ENCODE measurements around the gene PTRHD1.
A peak's percentile ranks its signal among the peaks of the same experiment; 100 is the strongest.

The PTRHD1 gene

DNA sequence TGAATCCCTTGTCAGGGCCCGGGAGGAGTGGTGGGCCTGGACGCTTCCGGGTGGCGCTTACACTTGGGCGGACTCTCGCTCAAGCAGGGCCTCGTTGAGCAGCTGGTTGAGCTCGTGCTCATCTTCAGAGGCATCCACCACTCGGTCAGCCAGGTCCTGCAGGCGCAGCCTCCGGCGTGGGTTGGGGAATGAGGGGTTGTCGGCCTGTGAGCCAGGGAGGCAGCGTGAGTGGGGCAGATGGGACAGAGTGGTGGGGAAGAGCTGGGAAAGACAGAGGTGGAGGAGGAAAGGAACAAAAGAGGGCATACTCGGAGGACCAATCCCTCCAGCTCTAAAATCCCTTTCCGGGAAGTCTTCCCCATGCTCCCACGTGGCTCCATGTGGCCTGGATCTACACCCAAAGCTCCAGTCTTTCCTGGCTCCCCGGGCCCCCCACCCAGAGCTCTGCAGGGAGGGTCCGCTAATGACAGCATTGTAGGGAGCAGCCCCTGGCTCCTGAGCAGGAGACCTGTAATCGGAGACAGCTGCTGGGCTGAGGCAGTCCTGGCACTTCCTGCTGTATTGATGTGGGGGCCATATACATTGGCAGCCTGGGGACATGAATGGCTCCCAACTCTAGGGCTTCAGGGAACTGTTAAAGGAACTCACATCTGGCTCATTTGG lies 41.7 kb upstream of the PTRHD1 start:
- no peak for ATAC-seq (replicated peaks; ENCODE audit: extremely low read depth, poor library complexity, severe bottlenecking)
- Mint-ChIP-seq H3K36me3 (ENCODE audit: insufficient read depth) (peaks cover 6% of the 10 kb centered on the region), H3K4me3 (no peak overlapping the region), H3K4me1 (no peaks in the 10 kb centered on the region), H3K27ac (ENCODE audit: low read depth) (no peak overlapping the region), H3K9me3 (no peaks in the 10 kb centered on the region), H3K27me3 (no peaks in the 10 kb centered on the region)
- no peak for DNase-seq (ENCODE audit: low spot score in 2 of 2)

DNA sequence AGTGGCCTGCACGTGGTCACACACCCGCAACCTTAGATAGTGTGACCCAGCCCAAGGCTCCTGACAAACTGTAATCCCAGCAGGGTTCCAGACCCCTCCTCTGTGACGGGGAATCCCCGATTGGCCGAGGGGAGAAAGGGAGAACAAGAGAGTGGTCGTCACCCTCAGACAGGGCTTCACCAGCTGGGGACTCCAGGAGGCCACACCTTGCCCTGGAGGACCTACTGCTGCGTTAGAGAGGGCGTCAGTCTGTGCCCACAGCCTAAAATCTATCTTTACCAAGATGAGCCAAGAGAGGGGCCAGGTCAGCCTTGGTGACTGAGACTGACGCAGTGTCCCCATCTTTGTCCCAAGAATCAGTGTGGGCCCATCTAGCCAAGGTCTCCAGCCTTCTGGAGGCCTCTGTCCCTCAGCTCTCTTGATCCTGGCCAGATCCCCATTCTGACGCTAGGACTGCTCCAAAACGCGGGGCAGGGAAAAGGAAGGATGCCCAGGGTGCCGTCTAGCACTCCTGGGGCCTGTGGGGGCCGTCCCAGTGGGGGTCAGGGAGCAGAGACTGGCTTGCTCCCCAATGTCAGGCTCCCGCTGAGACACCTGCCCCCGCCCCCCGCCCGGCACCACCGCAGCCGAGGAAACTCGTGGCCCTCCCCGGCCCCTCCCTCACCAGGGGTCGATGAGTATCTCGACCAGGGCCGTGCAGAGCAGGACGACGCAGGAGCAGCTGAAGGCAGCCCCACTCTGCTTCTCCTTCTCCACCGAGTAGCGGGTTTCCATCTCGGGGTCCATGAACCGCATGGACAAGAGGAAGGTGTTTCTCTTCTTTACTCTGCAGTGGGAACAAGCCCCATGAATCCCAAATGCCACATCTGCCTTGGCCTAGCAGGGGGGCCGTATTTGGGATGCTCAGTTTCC lies 40.9 kb upstream of the PTRHD1 start:
- Mint-ChIP-seq H3K9me3 (no peaks in the 10 kb centered on the region), H3K4me1 (no peaks in the 10 kb centered on the region), H3K36me3 (ENCODE audit: insufficient read depth) (peaks cover 6% of the 10 kb centered on the region), H3K27ac (ENCODE audit: low read depth) (no peak overlapping the region), H3K4me3 (no peak overlapping the region), H3K27me3 (no peaks in the 10 kb centered on the region)
- no peak for ATAC-seq (replicated peaks; ENCODE audit: extremely low read depth, poor library complexity, severe bottlenecking)
- no peak for DNase-seq (ENCODE audit: low spot score in 2 of 2)

DNA sequence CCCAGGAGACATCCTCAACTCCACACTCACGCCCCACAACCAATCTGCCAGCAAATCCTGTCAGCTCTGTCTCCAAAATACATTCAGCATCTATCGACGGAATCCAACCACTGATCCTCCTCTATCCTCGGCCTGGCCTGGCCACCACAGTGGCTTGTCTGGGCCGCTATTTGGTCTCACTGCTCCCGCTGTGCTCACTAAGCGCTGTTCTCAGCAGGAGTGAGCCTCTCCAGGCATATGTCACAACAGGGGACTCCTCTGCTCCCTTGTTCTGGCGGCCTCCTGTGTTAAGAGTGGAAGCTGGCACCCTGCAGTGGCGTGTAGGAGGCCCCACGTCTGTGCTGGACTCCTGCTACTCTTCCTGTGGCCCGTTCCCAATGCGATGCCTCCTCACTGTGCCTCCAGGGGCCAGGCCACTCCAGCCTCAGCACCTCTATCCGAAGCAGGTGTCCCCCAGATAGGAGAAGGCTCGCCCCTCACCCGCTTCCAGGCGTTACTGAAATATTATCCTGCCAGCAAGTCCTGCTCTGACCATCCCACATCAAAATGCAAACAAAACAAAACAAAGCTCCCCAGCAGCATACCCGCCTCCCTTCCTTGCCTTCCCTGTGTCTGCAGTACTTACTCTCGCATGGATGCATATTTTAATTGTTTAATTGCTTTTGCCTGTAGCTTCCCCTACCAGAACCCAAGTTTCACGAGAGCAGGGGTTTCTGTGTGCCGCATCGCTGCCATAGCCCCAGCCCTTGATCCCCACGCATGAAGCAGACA lies 39.9 kb upstream of the PTRHD1 start:
- H3K4me1 Mint-ChIP-seq, result no peaks in the 10 kb centered on the region
- no peaks in the 10 kb centered on the region for H3K9me3 Mint-ChIP-seq

DNA sequence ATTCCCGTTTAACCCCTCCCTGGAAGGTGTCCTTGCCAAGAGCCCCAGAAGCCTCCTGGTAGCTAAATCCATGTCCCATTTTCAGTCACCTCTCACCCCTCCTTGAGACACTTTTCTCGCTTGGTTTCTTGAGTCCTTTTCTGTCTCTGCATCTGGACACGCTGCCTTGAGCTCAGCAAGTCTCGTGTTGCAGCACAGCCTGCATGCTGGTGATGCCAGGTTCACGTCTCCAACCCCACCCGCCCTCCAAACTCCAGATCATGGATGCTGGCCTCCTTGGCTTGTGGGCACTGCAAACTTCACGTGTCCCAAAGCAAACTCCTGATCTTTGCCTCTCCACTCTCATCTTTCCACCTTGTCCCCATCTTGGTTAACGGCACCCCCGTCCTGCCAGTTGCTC lies 39.3 kb upstream of the PTRHD1 start:
- peaks cover 6% of the 10 kb centered on the region for H3K36me3 Mint-ChIP-seq (ENCODE audit: insufficient read depth)
- no peaks in the 10 kb centered on the region for H3K9me3 Mint-ChIP-seq
- DNase-seq (ENCODE audit: low spot score in 2 of 2) (no peak), ATAC-seq (replicated peaks; ENCODE audit: extremely low read depth, poor library complexity, severe bottlenecking) (no peak)
- no peaks in the 10 kb centered on the region for H3K27me3 Mint-ChIP-seq
- H3K27ac Mint-ChIP-seq (ENCODE audit: low read depth), result peak overlapping the region; percentile 4
- peaks cover 4% of the 10 kb centered on the region for H3K4me1 Mint-ChIP-seq
- no peak overlapping the region for H3K4me3 Mint-ChIP-seq

More for the DNA sequence above, 39.9 kb upstream of the PTRHD1 start:
- no peak overlapping the region for H3K4me3 Mint-ChIP-seq
- ATAC-seq (replicated peaks; ENCODE audit: extremely low read depth, poor library complexity, severe bottlenecking), result no peak
- H3K27ac Mint-ChIP-seq (ENCODE audit: low read depth), result peak overlapping the region; percentile 4
- H3K36me3 Mint-ChIP-seq (ENCODE audit: insufficient read depth), result peaks cover 6% of the 10 kb centered on the region
- no peak for DNase-seq (ENCODE audit: low spot score in 2 of 2)
- no peaks in the 10 kb centered on the region for H3K27me3 Mint-ChIP-seq

DNA sequence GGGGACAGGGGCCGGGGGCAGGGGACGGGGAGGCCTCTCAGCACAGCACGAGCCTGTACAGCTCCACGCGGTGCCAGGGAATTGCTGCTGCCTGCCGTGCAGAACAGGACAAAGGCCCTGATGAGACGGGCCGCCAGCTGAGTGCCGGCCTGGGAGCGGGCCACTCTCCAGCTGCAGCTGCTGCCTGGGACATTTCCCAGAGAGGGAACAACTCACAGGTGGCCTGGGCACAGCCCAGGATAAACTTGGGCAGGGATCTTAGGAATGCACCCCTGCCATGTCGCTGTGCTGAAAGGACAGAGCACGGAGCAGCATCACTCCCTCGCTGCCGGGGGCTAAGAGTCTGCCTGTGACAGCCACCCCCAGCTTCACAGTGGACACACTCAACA lies 38.9 kb upstream of the PTRHD1 start:
- DNase-seq (ENCODE audit: low spot score in 2 of 2) (no peak), ATAC-seq (replicated peaks; ENCODE audit: extremely low read depth, poor library complexity, severe bottlenecking) (no peak)
- Mint-ChIP-seq H3K27ac (ENCODE audit: low read depth) (no peak overlapping the region), H3K4me1 (peaks cover 9% of the 10 kb centered on the region), H3K9me3 (no peaks in the 10 kb centered on the region), H3K4me3 (no peak overlapping the region), H3K27me3 (no peaks in the 10 kb centered on the region), H3K36me3 (ENCODE audit: insufficient read depth) (peaks cover 2% of the 10 kb centered on the region)

DNA sequence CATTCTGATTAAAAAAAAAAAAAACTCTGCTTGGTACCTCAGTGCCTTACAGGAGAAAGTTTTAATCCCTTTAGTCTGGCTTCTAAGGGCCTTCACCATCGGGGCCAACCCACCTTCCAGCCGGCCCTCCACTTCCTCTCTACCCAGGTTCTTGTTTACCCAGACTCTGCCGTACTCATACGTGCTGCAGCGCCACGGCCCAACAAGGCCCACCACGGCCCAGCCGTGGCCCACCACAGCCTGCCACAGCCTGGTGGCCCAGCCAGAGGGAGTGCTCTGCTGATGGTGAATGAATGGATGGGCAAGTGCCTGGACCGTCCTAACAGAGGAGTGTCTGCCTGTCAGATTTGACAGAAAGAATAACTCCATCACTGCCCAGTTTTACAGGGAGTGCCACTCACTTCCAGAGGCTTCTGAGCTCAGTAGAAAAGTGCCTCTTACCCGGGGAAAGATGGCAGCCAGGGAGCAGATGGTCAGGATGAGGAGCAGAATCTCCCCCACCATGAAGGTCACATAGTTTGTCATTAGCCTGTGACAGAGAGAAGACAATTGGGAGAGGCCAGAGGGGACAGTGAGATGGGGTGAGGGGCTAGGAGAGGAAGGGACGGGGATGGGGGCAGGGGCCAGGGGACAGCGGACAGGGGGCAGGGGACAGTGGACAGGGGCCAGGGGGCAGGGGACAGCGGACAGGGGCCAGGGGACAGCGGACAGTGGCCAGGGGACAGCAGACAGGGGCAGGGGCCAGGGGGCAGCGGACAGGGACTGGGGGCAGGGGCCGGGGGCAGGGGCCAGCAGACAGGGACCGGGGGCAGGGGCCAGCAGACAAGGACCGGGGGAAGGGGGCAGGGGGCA lies 38.3 kb upstream of the PTRHD1 start:
- DNase-seq (ENCODE audit: low spot score in 2 of 2) (no peak), ATAC-seq (replicated peaks; ENCODE audit: extremely low read depth, poor library complexity, severe bottlenecking) (no peak)
- Mint-ChIP-seq H3K4me1 (peaks cover 10% of the 10 kb centered on the region), H3K4me3 (no peak overlapping the region), H3K9me3 (no peaks in the 10 kb centered on the region), H3K36me3 (ENCODE audit: insufficient read depth) (peaks cover 2% of the 10 kb centered on the region), H3K27me3 (no peaks in the 10 kb centered on the region), H3K27ac (ENCODE audit: low read depth) (no peak overlapping the region)

DNA sequence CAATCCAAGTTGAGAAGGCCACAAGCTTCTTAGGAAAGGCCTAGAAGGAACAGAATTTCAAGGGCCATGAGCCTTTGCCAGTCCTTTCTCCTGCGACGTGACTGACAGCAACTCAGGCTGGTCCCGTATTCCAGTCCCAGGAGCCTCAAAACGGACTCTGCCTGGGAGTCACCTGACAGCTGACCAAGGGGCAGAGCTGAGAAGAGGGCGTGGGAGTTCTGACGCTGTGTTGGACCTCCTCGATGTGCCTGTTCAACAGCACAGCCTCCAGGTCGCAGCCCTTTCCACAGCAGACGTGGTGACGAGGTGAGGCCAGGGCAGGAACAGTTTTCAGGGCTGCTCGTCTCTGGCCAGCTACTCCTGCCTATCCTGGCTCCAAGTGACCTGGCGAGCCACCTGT lies 37.6 kb upstream of the PTRHD1 start:
- no peak for ATAC-seq (replicated peaks; ENCODE audit: extremely low read depth, poor library complexity, severe bottlenecking)
- H3K36me3 Mint-ChIP-seq (ENCODE audit: insufficient read depth), result no peaks in the 10 kb centered on the region
- no peak overlapping the region for H3K27ac Mint-ChIP-seq (ENCODE audit: low read depth)
- no peak overlapping the region for H3K4me3 Mint-ChIP-seq
- DNase-seq (ENCODE audit: low spot score in 2 of 2), result no peak
- peaks cover 12% of the 10 kb centered on the region for H3K4me1 Mint-ChIP-seq
- H3K27me3 Mint-ChIP-seq, result no peaks in the 10 kb centered on the region
- H3K9me3 Mint-ChIP-seq, result no peaks in the 10 kb centered on the region

DNA sequence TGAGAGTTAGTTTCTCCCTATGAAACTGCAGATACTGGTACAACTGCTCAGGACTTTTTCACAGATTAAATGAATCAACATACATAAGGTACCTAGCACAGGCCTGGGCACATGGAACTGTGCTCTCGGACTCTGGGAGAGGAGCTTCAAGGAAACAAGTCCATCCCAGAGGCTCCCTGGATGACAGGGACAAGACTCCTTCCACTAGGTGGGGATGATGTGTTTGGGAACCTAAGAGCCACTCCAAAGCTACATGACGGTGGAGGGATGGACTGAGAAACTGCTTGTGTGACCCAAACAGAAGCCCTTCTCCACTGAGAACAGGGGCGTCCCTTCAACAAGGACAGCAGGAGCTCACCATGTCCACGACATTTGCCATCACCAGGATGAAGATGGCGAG lies 37.2 kb upstream of the PTRHD1 start:
- no peaks in the 10 kb centered on the region for H3K9me3 Mint-ChIP-seq
- peaks cover 15% of the 10 kb centered on the region for H3K4me1 Mint-ChIP-seq
- no peaks in the 10 kb centered on the region for H3K36me3 Mint-ChIP-seq (ENCODE audit: insufficient read depth)
- DNase-seq (ENCODE audit: low spot score in 2 of 2) (no peak), ATAC-seq (replicated peaks; ENCODE audit: extremely low read depth, poor library complexity, severe bottlenecking) (no peak)
- H3K4me3 Mint-ChIP-seq, result no peak overlapping the region
- H3K27me3 Mint-ChIP-seq, result no peaks in the 10 kb centered on the region
- H3K27ac Mint-ChIP-seq (ENCODE audit: low read depth), result no peak overlapping the region

DNA sequence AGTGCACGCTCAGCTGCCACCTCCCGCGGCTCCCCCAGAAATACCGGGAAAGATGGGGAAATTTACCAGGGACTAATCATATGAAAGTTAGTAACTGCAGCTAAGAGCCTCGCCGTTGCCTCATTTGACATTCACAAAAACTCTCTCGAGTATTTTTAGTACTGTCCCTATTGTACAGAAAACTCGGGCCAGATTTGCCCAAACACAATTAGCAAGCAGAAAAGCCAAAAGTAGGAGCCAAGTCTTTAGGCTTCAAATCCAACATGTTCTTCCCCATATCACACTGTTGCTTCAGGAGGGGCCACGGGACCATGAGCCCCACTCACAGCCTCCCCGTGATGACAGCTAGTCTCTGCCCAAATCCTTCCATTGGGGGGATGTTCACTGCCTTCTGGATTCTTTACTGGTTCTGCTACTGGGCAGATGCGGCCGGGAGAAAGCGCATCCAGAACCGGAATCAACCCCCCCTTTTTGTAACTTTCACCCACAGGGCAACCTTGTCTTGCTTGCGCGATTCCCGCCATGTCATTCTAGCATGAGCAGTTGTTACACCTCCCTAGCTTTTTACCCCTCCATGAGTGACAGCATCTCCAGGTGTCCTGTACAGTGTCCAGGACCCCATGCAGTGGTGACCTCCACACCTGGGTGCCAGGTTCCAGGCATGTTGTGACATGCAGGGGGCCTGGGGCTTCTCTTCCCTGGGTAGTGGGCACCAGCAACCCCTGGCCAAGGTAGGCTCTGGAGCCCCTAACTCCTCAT lies 35.2 kb upstream of the PTRHD1 start:
- no peaks in the 10 kb centered on the region for H3K9me3 Mint-ChIP-seq
- DNase-seq (ENCODE audit: low spot score in 2 of 2), result no peak
- H3K27me3 Mint-ChIP-seq, result no peaks in the 10 kb centered on the region
- no peak overlapping the region for H3K4me3 Mint-ChIP-seq
- H3K36me3 Mint-ChIP-seq (ENCODE audit: insufficient read depth), result peaks cover 5% of the 10 kb centered on the region
- ATAC-seq (replicated peaks; ENCODE audit: extremely low read depth, poor library complexity, severe bottlenecking), result no peak
- H3K27ac Mint-ChIP-seq (ENCODE audit: low read depth), result no peak overlapping the region
- peaks cover 15% of the 10 kb centered on the region for H3K4me1 Mint-ChIP-seq

DNA sequence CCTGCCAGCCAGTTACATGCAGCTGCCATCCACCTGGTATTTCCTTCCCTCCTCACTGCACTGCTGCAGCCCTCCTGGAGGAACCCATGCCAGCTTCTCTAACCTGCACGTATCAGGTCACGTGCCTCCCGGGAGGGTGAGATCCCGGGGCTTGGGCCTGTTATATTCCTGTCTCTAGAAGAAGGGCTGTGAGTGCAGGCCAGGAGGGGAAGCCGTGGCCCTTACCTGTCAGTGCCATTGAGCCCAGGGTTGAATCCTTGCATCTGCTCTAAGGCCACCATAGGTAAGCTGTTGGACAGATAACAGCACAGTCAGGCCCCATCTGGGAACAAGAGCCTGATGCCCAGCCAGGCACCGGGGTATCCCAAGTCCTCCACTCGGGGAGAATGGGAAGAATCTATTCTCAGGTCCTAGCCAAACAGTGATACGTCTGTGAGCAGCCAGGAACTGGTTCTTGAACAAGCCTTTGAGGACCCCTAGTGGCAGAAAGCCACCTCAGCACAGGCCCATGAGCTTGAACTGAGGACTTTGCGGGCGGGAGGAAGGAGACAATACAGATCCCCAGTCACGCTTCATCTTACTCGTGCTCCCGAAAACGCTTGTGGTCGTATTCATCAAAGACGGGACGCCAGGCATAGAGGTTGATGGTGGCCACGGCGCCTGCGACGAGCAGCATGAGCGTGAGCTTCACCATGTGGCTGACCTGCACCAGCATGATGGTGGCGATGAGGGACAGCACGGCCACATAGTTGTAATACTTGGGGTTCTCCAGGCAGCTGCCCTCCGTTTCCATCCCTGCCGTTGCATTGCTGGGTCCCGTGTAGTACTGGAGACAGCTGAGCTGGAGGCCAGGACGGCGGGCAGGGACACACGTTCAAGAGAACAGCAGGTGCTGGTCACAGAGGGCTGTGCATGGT lies 34.4 kb upstream of the PTRHD1 start:
- peaks cover 15% of the 10 kb centered on the region for H3K4me1 Mint-ChIP-seq

DNA sequence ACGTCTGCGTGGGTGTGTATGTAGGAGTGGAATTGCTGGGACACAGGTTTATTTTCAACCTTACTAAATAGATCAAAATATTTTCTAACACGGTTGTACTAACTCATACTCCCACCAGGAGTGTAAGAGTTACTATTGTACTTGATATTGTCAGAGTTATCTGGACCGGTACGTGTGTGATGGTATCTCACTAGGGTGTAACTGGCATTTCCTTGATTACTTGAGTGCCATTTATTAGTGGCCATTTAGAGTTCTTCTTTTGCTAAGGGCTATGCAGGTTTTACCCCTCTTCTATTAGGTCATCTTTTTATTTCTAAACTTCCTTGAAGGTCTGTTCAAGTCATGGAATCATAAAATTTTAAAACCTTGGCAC lies 33.6 kb upstream of the PTRHD1 start:
- DNase-seq (ENCODE audit: low spot score in 2 of 2) (no peak), ATAC-seq (replicated peaks; ENCODE audit: extremely low read depth, poor library complexity, severe bottlenecking) (no peak)
- Mint-ChIP-seq H3K4me1 (peaks cover 15% of the 10 kb centered on the region), H3K27me3 (no peaks in the 10 kb centered on the region), H3K27ac (ENCODE audit: low read depth) (peak overlapping the region; percentile 44), H3K4me3 (no peak overlapping the region), H3K36me3 (ENCODE audit: insufficient read depth) (peaks cover 7% of the 10 kb centered on the region), H3K9me3 (no peaks in the 10 kb centered on the region)

More for the DNA sequence above, 34.4 kb upstream of the PTRHD1 start:
- Mint-ChIP-seq H3K4me3 (no peak overlapping the region), H3K27ac (ENCODE audit: low read depth) (peak overlapping the region; percentile 44), H3K9me3 (no peaks in the 10 kb centered on the region), H3K27me3 (no peaks in the 10 kb centered on the region), H3K36me3 (ENCODE audit: insufficient read depth) (peaks cover 5% of the 10 kb centered on the region)
- DNase-seq (ENCODE audit: low spot score in 2 of 2), result peak; percentile 56 to 69
- ATAC-seq (replicated peaks; ENCODE audit: extremely low read depth, poor library complexity, severe bottlenecking), result peak; percentile 88
